A549 (cell line): ENCODE results near the gene TMEM174. TPM values are rescaled to one million over a fixed set of nuclear protein-coding genes. Genes with fewer than 3 reads are reported as not detected.
A peak's percentile ranks its signal among the peaks of the same experiment; 100 is the strongest.

ENCODE experiments used
- ATAC-seq, 2 experiments: fragments of 200-7000 bp in 1 of 2; fragments of >200 bp in 1 of 2; cut with Nextera tagmentation in 1 of 2; cut with Tn5 transposase in 1 of 2; 3 replicates each; pipeline versions ENCODE4 v1.8.0 to v1.9.1; 2018 to 2020; ENCODE audit warnings: mild to moderate bottlenecking in 1 of 2, moderate library complexity in 1 of 2
- CTCF ChIA-PET: fragments of 300-600 bp; sonication (Branson Sonifier 250); formaldehyde crosslinking; extraction: SDS; loops from one replicate; lab custom pipeline; 2021; ENCODE audit warnings: antibody characterized with exemption, inconsistent platforms; lab: Yijun Ruan, JAX
- POLR2A ChIA-PET: fragments of 350-600 bp; formaldehyde crosslinking; extraction: SDS; loops from one replicate; lab custom pipeline; 2021; ENCODE audit warnings: antibody characterized with exemption, inconsistent platforms; lab: Yijun Ruan, JAX
- DNase-seq, 2 experiments: peaks; one replicate each; pipeline versions ENCODE4 v3.0.0 to v3.0.0-alpha.2; 2011 to 2016; ENCODE audit warnings: low read depth in 1 of 2, low spot score in 1 of 2
- FAIRE-seq: peaks from 2 replicates; lab custom pipeline; 2011; peaks lifted over from hg19 to GRCh38; lab: Jason Lieb, UNC
- H3K27ac ChIP-seq, 2 experiments: fragments of >200 bp; sonication (Bioruptor Twin); formaldehyde crosslinking; 3 replicates each; pipeline ENCODE4 v1.5.1; 2016 to 2017
- H3K4me1 ChIP-seq: fragments of >200 bp; sonication (Bioruptor Twin); formaldehyde crosslinking; 3 replicates; pipeline ENCODE4 v1.6.1; 2016
- H3K4me2 ChIP-seq: fragments of >200 bp; sonication (Bioruptor Twin); formaldehyde crosslinking; 3 replicates; pipeline ENCODE4 v1.6.1; 2016
- H3K4me3 ChIP-seq: fragments of >200 bp; sonication (Bioruptor Twin); formaldehyde crosslinking; 3 replicates; pipeline ENCODE4 v1.5.1; 2016
- H3K9me3 ChIP-seq: fragments of >200 bp; sonication (Bioruptor Twin); formaldehyde crosslinking; 3 replicates; pipeline ENCODE4 v1.6.1; 2016
- ATOH8 ChIP-seq: fragments of 250-450 bp; sonication (Bioruptor Pico); IDR thresholded peaks from 2 replicates; pipeline ENCODE4 v1.5.0; 2020; ENCODE audit warnings: low read depth, mild to moderate bottlenecking, moderate library complexity
- CHD2 ChIP-seq: fragments of 150-350 bp; IDR thresholded peaks from 2 replicates; pipeline ENCODE4 v1.6.1; 2014; ENCODE audit warnings: low read length; ENCODE audit not compliant: partially characterized antibody
- EHF ChIP-seq: fragments of 250-450 bp; sonication (Bioruptor Pico); IDR thresholded peaks from 2 replicates; pipeline ENCODE4 v1.5.0; 2020; ENCODE audit warnings: mild to moderate bottlenecking
- FOXS1 ChIP-seq: fragments of 250-450 bp; sonication (Bioruptor Pico); IDR thresholded peaks from 2 replicates; pipeline ENCODE4 v1.5.0; 2020; ENCODE audit warnings: mild to moderate bottlenecking, moderate library complexity
- HMGXB4 ChIP-seq: fragments of 250-450 bp; sonication (Bioruptor Pico); IDR thresholded peaks from 2 replicates; pipeline ENCODE4 v1.5.0; 2021; ENCODE audit warnings: mild to moderate bottlenecking, moderate library complexity, borderline replicate concordance
- HOXA7 ChIP-seq: fragments of 250-450 bp; sonication (Bioruptor Pico); IDR thresholded peaks from 2 replicates; pipeline ENCODE4 v1.5.0; 2020; ENCODE audit warnings: mild to moderate bottlenecking, moderate library complexity
- HOXB5 ChIP-seq: fragments of 250-450 bp; sonication (Bioruptor Pico); IDR thresholded peaks from 2 replicates; pipeline ENCODE4 v1.5.0; 2020; ENCODE audit warnings: mild to moderate bottlenecking, moderate library complexity
- KDM1A ChIP-seq: fragments of 200-600 bp; sonication (generic); IDR thresholded peaks from 2 replicates; pipeline ENCODE4 v1.6.1; 2016; ENCODE audit warnings: low read depth, mild to moderate bottlenecking
- MAX ChIP-seq: IDR thresholded peaks from 2 replicates; pipeline ENCODE4 v1.6.1; 2012
- MAZ ChIP-seq: fragments of 150-350 bp; IDR thresholded peaks from 2 replicates; pipeline ENCODE4 v1.6.1; 2014; ENCODE audit warnings: antibody characterized with exemption, low read depth, low read length, borderline replicate concordance
- MYC ChIP-seq: IDR thresholded peaks from 2 replicates; pipeline ENCODE4 v1.6.1; 2012; ENCODE audit warnings: mild to moderate bottlenecking, inconsistent platforms, low read length, improper control_type of control experiment, borderline replicate concordance
- NPAS2 ChIP-seq: fragments of 250-450 bp; sonication (Bioruptor Pico); IDR thresholded peaks from 2 replicates; pipeline ENCODE4 v1.8.0; 2022; ENCODE audit warnings: mild to moderate bottlenecking, moderate library complexity, borderline replicate concordance
- REST ChIP-seq: fragments of 200-600 bp; sonication (generic); IDR thresholded peaks from 2 replicates; pipeline ENCODE4 v1.6.1; 2016; ENCODE audit warnings: antibody characterized with exemption, mild to moderate bottlenecking, moderate library complexity
- ZFP36 ChIP-seq: fragments of 450-650 bp; IDR thresholded peaks from 2 replicates; pipeline ENCODE4 v1.6.1; 2014; ENCODE audit warnings: borderline replicate concordance; ENCODE audit not compliant: partially characterized antibody
- WGBS: methylation state at CpG from one replicate; pipeline ENCODE4 v1.1.6; 2017; ENCODE audit errors: missing lambda C conversion rate; 5-methylcytosine and 5-hydroxymethylcytosine counted together
- polyA plus RNA-seq, 4 experiments: library from polyadenylated mRNA; depleted of rRNA in 3 of 4; stranded (reverse); fragments of >200 nt; fragmentation: RNase III in 1 of 4; extraction: RNeasy Plus Mini Kit Qiagen cat#74134 plus additional on column Dnase treatment in 1 of 4; gene quantifications; 2 replicates in 3 of 4; 3 replicates in 1 of 4; pipeline ENCODE4 v1.2.3, GENCODE V29; 2011 to 2017
- TF ChIP-seq, protein P1 (sequence below): fragments of >200 bp; sonication (Bioruptor Twin); formaldehyde crosslinking; IDR thresholded peaks from 3 replicates; pipeline ENCODE4 v1.6.1; 2016
- TF ChIP-seq, protein P2 (sequence below): fragments of >200 bp; sonication (Bioruptor Twin); formaldehyde crosslinking; IDR thresholded peaks from 3 replicates; pipeline ENCODE4 v1.5.1; 2016
- TF ChIP-seq, protein P3 (sequence below): fragments of 150-350 bp; IDR thresholded peaks from 2 replicates; pipeline ENCODE4 v1.6.1; 2014; ENCODE audit warnings: low read depth, mild to moderate bottlenecking, low read length

The TMEM174 gene
- polyA plus RNA-seq, 2 of the 4 experiments (the other 2 are of a cell fraction), result not detected

DNA sequence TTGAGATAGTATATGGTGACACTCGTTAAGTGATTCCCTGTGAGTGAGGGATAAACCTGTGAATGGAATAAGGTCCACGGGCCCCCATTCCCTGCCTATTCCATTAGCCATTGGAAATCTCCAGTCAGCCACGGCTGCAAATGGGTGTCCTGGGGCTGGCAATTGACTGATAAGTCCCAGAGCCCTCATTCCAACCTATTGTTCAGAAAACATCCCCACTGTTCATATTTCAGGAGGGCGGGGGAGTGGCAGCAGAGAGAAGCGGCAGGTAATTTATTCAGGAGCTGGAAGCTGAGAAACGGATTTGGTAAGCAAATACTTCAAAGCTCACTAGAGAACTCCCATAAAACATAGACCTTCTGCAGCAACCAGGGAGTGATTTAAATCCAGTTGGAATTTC, 42.0 kb downstream of the TMEM174 start (continued):
- TF ChIP-seq, protein P1, sequence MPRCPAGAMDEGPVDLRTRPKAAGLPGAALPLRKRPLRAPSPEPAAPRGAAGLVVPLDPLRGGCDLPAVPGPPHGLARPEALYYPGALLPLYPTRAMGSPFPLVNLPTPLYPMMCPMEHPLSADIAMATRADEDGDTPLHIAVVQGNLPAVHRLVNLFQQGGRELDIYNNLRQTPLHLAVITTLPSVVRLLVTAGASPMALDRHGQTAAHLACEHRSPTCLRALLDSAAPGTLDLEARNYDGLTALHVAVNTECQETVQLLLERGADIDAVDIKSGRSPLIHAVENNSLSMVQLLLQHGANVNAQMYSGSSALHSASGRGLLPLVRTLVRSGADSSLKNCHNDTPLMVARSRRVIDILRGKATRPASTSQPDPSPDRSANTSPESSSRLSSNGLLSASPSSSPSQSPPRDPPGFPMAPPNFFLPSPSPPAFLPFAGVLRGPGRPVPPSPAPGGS, result no peak
- TF ChIP-seq KDM1A (no peak), FOXS1 (CRISPR knock-in tag) (no peak)
- TF ChIP-seq, all 56 proteins: peak for 0

DNA sequence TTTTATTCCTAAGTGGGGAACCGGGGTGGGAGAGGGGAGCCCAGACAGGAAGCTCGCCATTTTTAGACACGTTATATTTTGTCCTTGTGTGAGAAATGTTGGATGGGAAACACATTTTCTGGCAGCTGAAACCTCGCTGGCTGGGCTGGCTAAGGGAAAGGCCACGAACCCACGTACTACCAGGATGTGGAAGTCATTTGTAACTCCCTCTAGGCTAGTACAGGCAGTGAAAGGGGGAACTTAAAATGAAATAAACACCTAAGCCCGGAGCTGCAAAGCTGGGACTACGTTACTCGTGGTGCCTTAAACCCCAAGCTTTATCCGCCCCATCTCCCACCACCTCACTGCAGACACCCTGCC, 42.5 kb downstream of the TMEM174 start:
- 34% methylated on average over 10 of the region's 10 CpGs for WGBS
- Histone ChIP-seq H3K4me2 (peak overlapping the region; percentile 77), H3K4me1 (peaks cover 16% of the 10 kb centered on the region; the same call in 2 of the 3 replicates), H3K4me3 (peak overlapping the region; percentile 47), H3K9me3 (no peaks in the 10 kb centered on the region), H3K27ac (peak overlapping the region; percentile 91 to 96)
- FAIRE-seq (no peak), DNase-seq (no peak), ATAC-seq (no peak)
- TF ChIP-seq CHD2 (no peak), REST (peak; percentile 26; the same call in 1 of the 2 replicates), ATOH8 (CRISPR knock-in tag) (no peak)
- ChIA-PET CTCF (interaction anchor here (0.7 to 8.9 kb wide), 70 partner anchors 9 to 322 kb away, joined by 3 to 155 read pairs (median 6); partner anchors contain the start of genes BTF3, FCHO2 and FOXD1), POLR2A (interaction anchor here (0.6 to 2.6 kb wide), 14 partner anchors 8 to 264 kb away, joined by 3 to 86 read pairs (median 5); partner anchors contain the start of genes FCHO2 and FOXD1)

- Histone ChIP-seq H3K9me3 (no peaks in the 10 kb centered on the region), H3K4me1 (peaks cover 16% of the 10 kb centered on the region; the same call in 2 of the 3 replicates), H3K4me3 (peak overlapping the region; percentile 47), H3K4me2 (peak overlapping the region; percentile 77), H3K27ac (peak overlapping the region; percentile 91 to 96)
- ChIA-PET CTCF (interaction anchor here (0.7 to 8.9 kb wide), 99 partner anchors 9 to 880 kb away, joined by 3 to 155 read pairs (median 5); partner anchors contain the start of genes BTF3, FCHO2 and FOXD1), POLR2A (interaction anchor here (0.6 to 2.6 kb wide), 26 partner anchors 9 to 457 kb away, joined by 3 to 86 read pairs (median 4); partner anchors contain the start of genes BTF3, FCHO2 and FOXD1)
- ATAC-seq (peak; percentile 93 to 97), FAIRE-seq (no peak), DNase-seq (peak; percentile 87 to 89)
- 2% methylated on average over 47 of the region's 67 CpGs for WGBS
- TF ChIP-seq MAX (peak; percentile 100), HOXB5 (CRISPR knock-in tag) (peak; percentile 75), FOXS1 (CRISPR knock-in tag) (0 out of 2 replicates have a peak, but pooled peaks have one; percentile 74), NPAS2 (CRISPR knock-in tag) (no peak), HOXA7 (CRISPR knock-in tag) (no peak), ZFP36 (no peak), ATOH8 (CRISPR knock-in tag) (peak; percentile 77; the same call in 1 of the 2 replicates), MAZ (0 out of 2 replicates have a peak, but pooled peaks have one; percentile 15), MYC (peak; percentile 96), HMGXB4 (peak; percentile 78; the same call in 1 of the 2 replicates), EHF (CRISPR knock-in tag) (peak; percentile 74; the same call in 1 of the 2 replicates)
- TF ChIP-seq, protein P2, sequence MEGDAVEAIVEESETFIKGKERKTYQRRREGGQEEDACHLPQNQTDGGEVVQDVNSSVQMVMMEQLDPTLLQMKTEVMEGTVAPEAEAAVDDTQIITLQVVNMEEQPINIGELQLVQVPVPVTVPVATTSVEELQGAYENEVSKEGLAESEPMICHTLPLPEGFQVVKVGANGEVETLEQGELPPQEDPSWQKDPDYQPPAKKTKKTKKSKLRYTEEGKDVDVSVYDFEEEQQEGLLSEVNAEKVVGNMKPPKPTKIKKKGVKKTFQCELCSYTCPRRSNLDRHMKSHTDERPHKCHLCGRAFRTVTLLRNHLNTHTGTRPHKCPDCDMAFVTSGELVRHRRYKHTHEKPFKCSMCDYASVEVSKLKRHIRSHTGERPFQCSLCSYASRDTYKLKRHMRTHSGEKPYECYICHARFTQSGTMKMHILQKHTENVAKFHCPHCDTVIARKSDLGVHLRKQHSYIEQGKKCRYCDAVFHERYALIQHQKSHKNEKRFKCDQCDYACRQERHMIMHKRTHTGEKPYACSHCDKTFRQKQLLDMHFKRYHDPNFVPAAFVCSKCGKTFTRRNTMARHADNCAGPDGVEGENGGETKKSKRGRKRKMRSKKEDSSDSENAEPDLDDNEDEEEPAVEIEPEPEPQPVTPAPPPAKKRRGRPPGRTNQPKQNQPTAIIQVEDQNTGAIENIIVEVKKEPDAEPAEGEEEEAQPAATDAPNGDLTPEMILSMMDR, result peak; percentile 82
- TF ChIP-seq, protein P3, sequence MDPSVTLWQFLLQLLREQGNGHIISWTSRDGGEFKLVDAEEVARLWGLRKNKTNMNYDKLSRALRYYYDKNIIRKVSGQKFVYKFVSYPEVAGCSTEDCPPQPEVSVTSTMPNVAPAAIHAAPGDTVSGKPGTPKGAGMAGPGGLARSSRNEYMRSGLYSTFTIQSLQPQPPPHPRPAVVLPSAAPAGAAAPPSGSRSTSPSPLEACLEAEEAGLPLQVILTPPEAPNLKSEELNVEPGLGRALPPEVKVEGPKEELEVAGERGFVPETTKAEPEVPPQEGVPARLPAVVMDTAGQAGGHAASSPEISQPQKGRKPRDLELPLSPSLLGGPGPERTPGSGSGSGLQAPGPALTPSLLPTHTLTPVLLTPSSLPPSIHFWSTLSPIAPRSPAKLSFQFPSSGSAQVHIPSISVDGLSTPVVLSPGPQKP, result no peak
These were observed 43.1 kb downstream of the TMEM174 start for GRCh38 chr5:73215891-73216610.
